Measurements from ENCODE around the gene SHB. TPM values are rescaled to one million over a fixed set of nuclear protein-coding genes. Genes with fewer than 3 reads are reported as not detected.

The SHB gene
- total RNA-seq, 1 experiment from 2014 or later = 56.4 TPM

DNA sequence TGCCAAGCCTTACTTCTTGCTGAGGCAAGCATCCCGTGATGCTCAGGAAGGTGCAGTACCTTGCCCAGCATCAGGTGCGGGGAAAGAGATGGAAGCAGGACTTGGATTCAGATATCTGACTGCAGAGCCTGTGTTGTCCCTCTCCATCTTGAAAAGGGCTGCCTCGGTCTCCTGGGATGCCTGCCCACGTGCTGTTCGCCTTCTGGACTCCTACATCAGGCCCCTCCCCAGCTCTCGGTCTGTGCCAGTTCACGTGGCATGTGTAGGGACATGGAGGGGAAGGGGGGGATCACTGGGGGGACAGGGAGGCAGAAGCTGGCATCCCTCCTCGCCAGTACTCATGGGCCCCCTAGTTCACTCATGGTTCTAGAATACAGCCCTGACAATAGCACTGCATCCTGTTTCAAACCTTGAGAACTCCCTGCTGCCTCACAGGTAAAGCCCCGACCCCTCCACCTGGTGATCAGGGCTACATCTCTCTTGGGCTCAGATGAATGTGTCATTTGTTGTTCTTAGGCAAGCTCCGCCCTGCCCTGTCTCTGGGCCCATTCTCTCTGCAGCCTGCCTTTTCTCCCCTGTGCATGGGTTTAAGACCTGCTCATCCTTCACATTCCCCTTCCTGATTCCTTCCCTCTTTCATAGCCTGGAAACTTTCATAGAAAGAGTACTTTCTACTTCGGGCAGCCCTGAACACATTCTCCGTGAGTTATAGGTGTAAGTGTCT lies 126.2 kb downstream of the SHB start:
- ChIA-PET POLR2A (ENCODE audit: unreplicated experiment) (no interaction called here), CTCF (no interaction called here)
- Histone ChIP-seq H3K4me1 (ENCODE audit: insufficient read depth, low read length) (peaks cover 51% of the 10 kb centered on the region), H3K4me2 (ENCODE audit: low read length) (peak overlapping the region; percentile 46), H3K27me3 (ENCODE audit: low read length) (no peaks in the 10 kb centered on the region), H3K79me2 (ENCODE audit: low read length) (peaks cover 27% of the 10 kb centered on the region), H4K20me1 (ENCODE audit: low read length) (no peaks in the 10 kb centered on the region), H3F3A (ENCODE audit: low read length, unreplicated experiment) (peaks cover 5% of the 10 kb centered on the region), H3K9me3 (ENCODE audit: low read length) (no peaks in the 10 kb centered on the region), H3K4me3 (ENCODE audit: low read length) (no peak overlapping the region), H3K9me2 (replicated peaks; ENCODE audit: low read length) (no peaks in the 10 kb centered on the region), H3K9ac (ENCODE audit: low read length) (peak overlapping the region; percentile 47), H3K36me3 (ENCODE audit: low read depth, low read length) (peaks cover 47% of the 10 kb centered on the region), H2AFZ (ENCODE audit: low read length) (no peak overlapping the region), H3K27ac (ENCODE audit: low read length) (peak overlapping the region; percentile 87)
- ATAC-seq (peak; percentile 16), DNase-seq (peak; percentile 39)
- TF ChIP-seq, protein P1, sequence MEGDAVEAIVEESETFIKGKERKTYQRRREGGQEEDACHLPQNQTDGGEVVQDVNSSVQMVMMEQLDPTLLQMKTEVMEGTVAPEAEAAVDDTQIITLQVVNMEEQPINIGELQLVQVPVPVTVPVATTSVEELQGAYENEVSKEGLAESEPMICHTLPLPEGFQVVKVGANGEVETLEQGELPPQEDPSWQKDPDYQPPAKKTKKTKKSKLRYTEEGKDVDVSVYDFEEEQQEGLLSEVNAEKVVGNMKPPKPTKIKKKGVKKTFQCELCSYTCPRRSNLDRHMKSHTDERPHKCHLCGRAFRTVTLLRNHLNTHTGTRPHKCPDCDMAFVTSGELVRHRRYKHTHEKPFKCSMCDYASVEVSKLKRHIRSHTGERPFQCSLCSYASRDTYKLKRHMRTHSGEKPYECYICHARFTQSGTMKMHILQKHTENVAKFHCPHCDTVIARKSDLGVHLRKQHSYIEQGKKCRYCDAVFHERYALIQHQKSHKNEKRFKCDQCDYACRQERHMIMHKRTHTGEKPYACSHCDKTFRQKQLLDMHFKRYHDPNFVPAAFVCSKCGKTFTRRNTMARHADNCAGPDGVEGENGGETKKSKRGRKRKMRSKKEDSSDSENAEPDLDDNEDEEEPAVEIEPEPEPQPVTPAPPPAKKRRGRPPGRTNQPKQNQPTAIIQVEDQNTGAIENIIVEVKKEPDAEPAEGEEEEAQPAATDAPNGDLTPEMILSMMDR (conservative IDR thresholded peaks at IDR 0.05; ENCODE audit: low read depth, low read length) = no peak
- no peak for TF ChIP-seq EZH2phosphoT487 (IDR thresholded peaks at IDR 0.05; ENCODE audit: borderline replicate concordance, low read length)
- no peak for TF ChIP-seq EZH2 (IDR thresholded peaks at IDR 0.05; ENCODE audit: low read length, unreplicated experiment)
- intact Hi-C loops (cut with micrococcal nuclease) = no loop called here
- no TSS peak for BruUV-seq (replicated peaks)

DNA sequence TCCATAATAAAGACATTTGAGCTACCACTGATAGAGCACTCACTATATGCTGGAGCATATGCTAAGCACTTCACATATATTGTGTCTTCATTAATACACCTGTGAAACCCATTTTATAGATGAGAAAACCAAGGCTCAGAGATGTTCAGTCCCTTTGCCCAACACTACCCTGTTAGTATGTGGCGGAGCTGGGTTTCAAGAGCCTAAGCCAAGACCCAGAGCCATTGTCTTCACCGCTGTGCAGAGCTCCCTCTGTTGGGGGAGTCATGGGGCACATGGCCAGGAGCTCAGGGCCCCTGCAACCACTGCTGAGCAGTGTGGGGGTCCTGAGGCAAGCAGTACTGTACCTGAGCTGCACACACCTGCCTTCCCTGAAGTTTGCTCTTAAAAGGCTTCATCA lies 127.8 kb downstream of the SHB start:
- intact Hi-C loops (cut with micrococcal nuclease) = no loop called here
- H3K27ac ChIP-seq (ENCODE audit: low read length) = no peak overlapping the region
- H3K4me2 ChIP-seq (ENCODE audit: low read length) = no peak overlapping the region
- BruUV-seq (replicated peaks) = no TSS peak
- H3K79me2 ChIP-seq (ENCODE audit: low read length) = peaks cover 39% of the 10 kb centered on the region
- H3K9me3 ChIP-seq (ENCODE audit: low read length) = no peaks in the 10 kb centered on the region
- POLR2A ChIA-PET (ENCODE audit: unreplicated experiment) = no interaction called here
- H2AFZ ChIP-seq (ENCODE audit: low read length) = no peak overlapping the region
- H3K36me3 ChIP-seq (ENCODE audit: low read depth, low read length) = peaks cover 45% of the 10 kb centered on the region
- no peak for DNase-seq
- no peaks in the 10 kb centered on the region for H4K20me1 ChIP-seq (ENCODE audit: low read length)
- H3K4me1 ChIP-seq (ENCODE audit: insufficient read depth, low read length) = peaks cover 66% of the 10 kb centered on the region
- TF ChIP-seq EZH2phosphoT487 (IDR thresholded peaks at IDR 0.05; ENCODE audit: borderline replicate concordance, low read length) (no peak), EZH2 (IDR thresholded peaks at IDR 0.05; ENCODE audit: low read length, unreplicated experiment) (no peak)
- TF ChIP-seq, protein P1 (conservative IDR thresholded peaks at IDR 0.05; ENCODE audit: low read depth, low read length) = no peak
- no peak overlapping the region for H3K4me3 ChIP-seq (ENCODE audit: low read length)
- no peak overlapping the region for H3K9ac ChIP-seq (ENCODE audit: low read length)
- no peaks in the 10 kb centered on the region for H3K9me2 ChIP-seq (replicated peaks; ENCODE audit: low read length)
- H3F3A ChIP-seq (ENCODE audit: low read length, unreplicated experiment) = peaks cover 5% of the 10 kb centered on the region
- no peak for ATAC-seq
- no peaks in the 10 kb centered on the region for H3K27me3 ChIP-seq (ENCODE audit: low read length)
- CTCF ChIA-PET = no interaction called here

DNA sequence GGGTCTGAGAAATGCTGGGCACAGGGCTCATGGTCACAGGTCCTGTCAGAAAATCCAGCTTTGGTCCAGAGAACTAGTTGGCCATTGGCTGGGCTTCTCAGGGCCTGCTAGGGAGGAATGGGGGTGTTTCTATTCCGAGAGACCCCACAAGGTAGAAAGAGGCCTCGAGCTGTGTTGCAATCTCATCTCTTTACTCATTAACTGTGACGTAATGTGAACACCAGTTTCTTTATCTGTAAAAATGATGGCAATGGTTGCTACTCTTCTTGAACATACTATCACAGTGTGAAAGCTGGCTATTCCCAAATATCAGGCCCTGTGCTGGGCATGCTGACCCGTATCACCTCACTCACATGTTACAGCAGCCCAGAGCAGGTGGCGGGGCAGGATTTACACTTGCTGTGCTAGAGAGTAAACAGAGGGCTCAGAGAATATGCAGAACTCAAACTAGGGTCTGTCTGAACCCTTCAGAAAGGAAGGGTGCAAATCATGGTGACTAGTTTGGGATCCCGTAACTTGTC lies 129.4 kb downstream of the SHB start:
- Histone ChIP-seq H3F3A (ENCODE audit: low read length, unreplicated experiment) (peaks cover 5% of the 10 kb centered on the region), H3K4me2 (ENCODE audit: low read length) (no peak overlapping the region), H3K27me3 (ENCODE audit: low read length) (no peaks in the 10 kb centered on the region), H3K9me3 (ENCODE audit: low read length) (no peaks in the 10 kb centered on the region), H3K4me1 (ENCODE audit: insufficient read depth, low read length) (peaks cover 51% of the 10 kb centered on the region), H3K9ac (ENCODE audit: low read length) (no peak overlapping the region), H2AFZ (ENCODE audit: low read length) (no peak overlapping the region), H3K79me2 (ENCODE audit: low read length) (peaks cover 48% of the 10 kb centered on the region), H3K9me2 (replicated peaks; ENCODE audit: low read length) (no peaks in the 10 kb centered on the region), H4K20me1 (ENCODE audit: low read length) (no peaks in the 10 kb centered on the region), H3K4me3 (ENCODE audit: low read length) (no peak overlapping the region), H3K27ac (ENCODE audit: low read length) (peak overlapping the region; percentile 92; the same call in 1 of the 2 replicates), H3K36me3 (ENCODE audit: low read depth, low read length) (peaks cover 34% of the 10 kb centered on the region)
- TF ChIP-seq, protein P1 (conservative IDR thresholded peaks at IDR 0.05; ENCODE audit: low read depth, low read length) = no peak
- TF ChIP-seq EZH2 (IDR thresholded peaks at IDR 0.05; ENCODE audit: low read length, unreplicated experiment) (no peak), EZH2phosphoT487 (IDR thresholded peaks at IDR 0.05; ENCODE audit: borderline replicate concordance, low read length) (no peak)
- no TSS peak for BruUV-seq (replicated peaks)
- ATAC-seq (no peak), DNase-seq (no peak)
- intact Hi-C loops (cut with micrococcal nuclease) = no loop called here
- CTCF ChIA-PET = no interaction called here
- POLR2A ChIA-PET (ENCODE audit: unreplicated experiment) = no interaction called here
